ENCODE results near the gene FAM72C.
"Not testable (repeated sequence)": the region's sequence is repeated elsewhere in the genome, so short reads cannot be mapped to it uniquely, and the experiment has no call there.

DNA sequence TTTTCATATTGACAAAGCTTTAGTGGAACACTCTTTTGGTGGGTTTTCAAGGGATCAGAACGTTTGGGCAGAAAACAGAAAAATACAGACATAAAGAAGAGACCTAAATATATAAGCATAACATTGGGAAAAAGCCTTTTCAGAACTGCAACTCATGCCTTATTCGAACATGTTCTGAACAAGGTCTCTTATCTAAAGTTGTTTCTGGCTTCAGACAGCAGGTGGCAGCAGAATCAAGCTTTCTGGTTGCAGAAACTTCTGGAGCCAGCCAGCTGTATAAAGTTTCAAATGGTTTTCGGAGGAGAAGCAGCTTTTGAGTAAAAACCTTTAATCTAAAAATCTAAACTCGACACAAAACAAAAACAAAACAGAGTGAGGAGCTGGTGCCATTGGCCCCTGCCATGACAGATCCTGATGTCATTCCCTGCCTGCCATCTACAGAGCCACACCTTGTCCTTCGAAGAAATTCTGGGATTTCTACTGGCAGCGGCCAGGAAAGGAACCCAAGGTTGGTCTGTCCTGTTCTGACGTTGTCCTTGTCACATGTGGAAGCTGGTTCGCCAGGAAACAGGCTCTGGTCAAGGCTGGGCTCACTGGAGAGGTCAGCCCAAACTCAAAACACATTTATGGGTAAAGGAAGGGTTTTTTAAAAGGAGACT is 35.2 kb downstream of the FAM72C start:
- TF ChIP-seq ZNF274 (IDR thresholded peaks at IDR 0.05; ENCODE audit: low read length); ZNF274 (tag by site-specific recombination; IDR thresholded peaks at IDR 0.05; ENCODE audit: borderline replicate concordance); MEIS1 (CRISPR knock-in tag; IDR thresholded peaks at IDR 0.05; ENCODE audit: borderline replicate concordance); ZNF449 (tag by site-specific recombination; IDR thresholded peaks at IDR 0.05); CTCF (tag by site-specific recombination; IDR thresholded peaks at IDR 0.05); ZNF239 (tag by site-specific recombination; IDR thresholded peaks at IDR 0.05); ZNF221 (tag by site-specific recombination; IDR thresholded peaks at IDR 0.05; ENCODE audit: borderline replicate concordance); ZNF792 (tag by site-specific recombination; IDR thresholded peaks at IDR 0.05); ZBTB21 (tag by site-specific recombination; IDR thresholded peaks at IDR 0.05); ZNF112 (tag by site-specific recombination; IDR thresholded peaks at IDR 0.05); TCF7L2 (IDR thresholded peaks at IDR 0.05; ENCODE audit: borderline replicate concordance, low read depth, low read length): not testable (repeated sequence)
- TF ChIP-seq, protein P1, sequence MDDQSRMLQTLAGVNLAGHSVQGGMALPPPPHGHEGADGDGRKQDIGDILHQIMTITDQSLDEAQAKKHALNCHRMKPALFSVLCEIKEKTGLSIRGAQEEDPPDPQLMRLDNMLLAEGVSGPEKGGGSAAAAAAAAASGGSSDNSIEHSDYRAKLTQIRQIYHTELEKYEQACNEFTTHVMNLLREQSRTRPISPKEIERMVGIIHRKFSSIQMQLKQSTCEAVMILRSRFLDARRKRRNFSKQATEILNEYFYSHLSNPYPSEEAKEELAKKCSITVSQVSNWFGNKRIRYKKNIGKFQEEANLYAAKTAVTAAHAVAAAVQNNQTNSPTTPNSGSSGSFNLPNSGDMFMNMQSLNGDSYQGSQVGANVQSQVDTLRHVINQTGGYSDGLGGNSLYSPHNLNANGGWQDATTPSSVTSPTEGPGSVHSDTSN (CRISPR knock-in tag; IDR thresholded peaks at IDR 0.05) = not testable (repeated sequence)
- TF ChIP-seq, protein P2, sequence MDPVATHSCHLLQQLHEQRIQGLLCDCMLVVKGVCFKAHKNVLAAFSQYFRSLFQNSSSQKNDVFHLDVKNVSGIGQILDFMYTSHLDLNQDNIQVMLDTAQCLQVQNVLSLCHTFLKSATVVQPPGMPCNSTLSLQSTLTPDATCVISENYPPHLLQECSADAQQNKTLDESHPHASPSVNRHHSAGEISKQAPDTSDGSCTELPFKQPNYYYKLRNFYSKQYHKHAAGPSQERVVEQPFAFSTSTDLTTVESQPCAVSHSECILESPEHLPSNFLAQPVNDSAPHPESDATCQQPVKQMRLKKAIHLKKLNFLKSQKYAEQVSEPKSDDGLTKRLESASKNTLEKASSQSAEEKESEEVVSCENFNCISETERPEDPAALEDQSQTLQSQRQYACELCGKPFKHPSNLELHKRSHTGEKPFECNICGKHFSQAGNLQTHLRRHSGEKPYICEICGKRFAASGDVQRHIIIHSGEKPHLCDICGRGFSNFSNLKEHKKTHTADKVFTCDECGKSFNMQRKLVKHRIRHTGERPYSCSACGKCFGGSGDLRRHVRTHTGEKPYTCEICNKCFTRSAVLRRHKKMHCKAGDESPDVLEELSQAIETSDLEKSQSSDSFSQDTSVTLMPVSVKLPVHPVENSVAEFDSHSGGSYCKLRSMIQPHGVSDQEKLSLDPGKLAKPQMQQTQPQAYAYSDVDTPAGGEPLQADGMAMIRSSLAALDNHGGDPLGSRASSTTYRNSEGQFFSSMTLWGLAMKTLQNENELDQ (tag by site-specific recombination; IDR thresholded peaks at IDR 0.05; ENCODE audit: low read depth) = not testable (repeated sequence)
